WERI-Rb-1 (cell line): ENCODE data around the gene DTNBP1.

Source experiments
- DNase-seq: peaks from one replicate; pipeline ENCODE4 v3.0.0-alpha.2; 2020
- H3K27ac ChIP-seq: fragments of 250-450 bp; sonication (Bioruptor Pico); 2 replicates; pipeline ENCODE4 v1.5.1; 2020; ENCODE audit warnings: mild to moderate bottlenecking, moderate library complexity
- H3K27me3 ChIP-seq: fragments of 250-450 bp; sonication (Bioruptor Pico); 2 replicates; pipeline ENCODE4 v1.5.1; 2021; ENCODE audit warnings: mild to moderate bottlenecking, low read depth, moderate library complexity; ENCODE audit not compliant: insufficient read depth, severe bottlenecking
- H3K36me3 ChIP-seq: fragments of 250-450 bp; sonication (Bioruptor Pico); 2 replicates; pipeline ENCODE4 v1.5.1; 2020; ENCODE audit warnings: mild to moderate bottlenecking, moderate library complexity
- H3K4me3 ChIP-seq: 2 replicates; pipeline ENCODE4 v1.5.1; 2011; ENCODE audit warnings: low read depth, mild to moderate bottlenecking, control low read depth, low read length
- H3K9me3 ChIP-seq: fragments of 250-450 bp; sonication (Bioruptor Pico); 2 replicates; pipeline ENCODE4 v1.5.1; 2021; ENCODE audit warnings: mild to moderate bottlenecking, moderate library complexity; ENCODE audit not compliant: severe bottlenecking
- CTCF ChIP-seq: IDR thresholded peaks from 2 replicates; pipeline ENCODE4 v1.5.1; 2011; ENCODE audit warnings: low read depth, mild to moderate bottlenecking, control low read depth, inconsistent platforms, low read length

Gene DTNBP1

GRCh38 chr6:15682965-15683822 is 20.4 kb upstream of the DTNBP1 start:
- Histone ChIP-seq H3K4me3 (no peak overlapping the region), H3K36me3 (no peaks in the 10 kb centered on the region), H3K27me3 (no peaks in the 10 kb centered on the region), H3K27ac (no peak overlapping the region; the same call in 1 of the 2 replicates), H3K9me3 (peaks cover 6% of the 10 kb centered on the region)
- TF ChIP-seq CTCF, result no peak
- peak; percentile 30 for DNase-seq

GRCh38 chr6:15681946-15682345 is 19.1 kb upstream of the DTNBP1 start:
- no peak for DNase-seq
- no peak for TF ChIP-seq CTCF
- Histone ChIP-seq H3K27ac (no peak overlapping the region), H3K4me3 (no peak overlapping the region), H3K27me3 (no peaks in the 10 kb centered on the region), H3K9me3 (peaks cover 9% of the 10 kb centered on the region), H3K36me3 (no peaks in the 10 kb centered on the region)

- peaks cover 9% of the 10 kb centered on the region for H3K9me3 ChIP-seq
- no peaks in the 10 kb centered on the region for H3K27me3 ChIP-seq
These were observed 15.7 kb upstream of the DTNBP1 start for GRCh38 chr6:15678514-15678913.

GRCh38 chr6:15677822-15678221 is 15.0 kb upstream of the DTNBP1 start:
- H3K27me3 ChIP-seq, result no peaks in the 10 kb centered on the region
- DNase-seq, result no peak
- H3K9me3 ChIP-seq, result peaks cover 3% of the 10 kb centered on the region
- TF ChIP-seq CTCF, result no peak
- no peak overlapping the region for H3K27ac ChIP-seq
- no peaks in the 10 kb centered on the region for H3K36me3 ChIP-seq
- H3K4me3 ChIP-seq, result no peak overlapping the region

More at GRCh38 chr6:15678514-15678913, 15.7 kb upstream of the DTNBP1 start:
- no peak for TF ChIP-seq CTCF
- DNase-seq, result no peak
- no peak overlapping the region for H3K27ac ChIP-seq
- no peaks in the 10 kb centered on the region for H3K36me3 ChIP-seq
- no peak overlapping the region for H3K4me3 ChIP-seq

- no peak for DNase-seq
- Histone ChIP-seq H3K27me3 (no peaks in the 10 kb centered on the region), H3K9me3 (peaks cover 3% of the 10 kb centered on the region)
These were observed 12.8 kb upstream of the DTNBP1 start for GRCh38 chr6:15675536-15676220.

More at GRCh38 chr6:15675536-15676220, 12.8 kb upstream of the DTNBP1 start:
- peak overlapping the region; percentile 54 for H3K27ac ChIP-seq
- no peak for TF ChIP-seq CTCF
- H3K36me3 ChIP-seq, result no peaks in the 10 kb centered on the region
- no peak overlapping the region for H3K4me3 ChIP-seq
